Natural killer cell (primary cell): ENCODE measurements around the gene UTS2. TPM values are rescaled to one million over a fixed set of nuclear protein-coding genes. Genes with fewer than 3 reads are reported as not detected.

ENCODE experiments used
- ATAC-seq, 3 donors: fragments of 150-1000 bp in 2 of 3; fragments of 200-7000 bp in 1 of 3; cut with Tn5 transposase; 1 replicate in 1 of 3; 2 replicates in 2 of 3; pipeline ENCODE4 v1.10.0; 2021; ENCODE audit warnings: mild to moderate bottlenecking in 2 of 3, moderate library complexity in 2 of 3
- DNase-seq, 2 donors: peaks; one replicate each; pipeline versions ENCODE4 v3.0.0 to v3.0.0-alpha.2; 2013 to 2021; ENCODE audit warnings: mixed read lengths in 1 of 2
- H3K27ac ChIP-seq: one replicate; pipeline ENCODE4 v1.5.1; 2013; ENCODE audit warnings: mild to moderate bottlenecking, low read length
- H3K27me3 ChIP-seq: one replicate; pipeline ENCODE4 v1.6.1; 2013; ENCODE audit warnings: low read length; ENCODE audit not compliant: control insufficient read depth, insufficient read depth
- H3K36me3 ChIP-seq: one replicate; pipeline ENCODE4 v1.6.1; 2013; ENCODE audit warnings: low read length; ENCODE audit not compliant: control insufficient read depth, insufficient read depth
- H3K4me1 ChIP-seq: one replicate; pipeline ENCODE4 v1.6.1; 2013; ENCODE audit warnings: low read length; ENCODE audit not compliant: control insufficient read depth, insufficient read depth
- H3K4me3 ChIP-seq: one replicate; pipeline ENCODE4 v1.5.1; 2013; ENCODE audit warnings: low read length
- H3K9me3 ChIP-seq: one replicate; pipeline ENCODE4 v1.6.1; 2013; ENCODE audit warnings: low read length; ENCODE audit not compliant: control insufficient read depth, insufficient read depth
- H3K27ac Mint-ChIP-seq, 2 donors: one replicate each; pipeline ENCODE4 v1.8.0; 2022; ENCODE audit warnings: mild to moderate bottlenecking in 2 of 2, mixed read lengths in 2 of 2, moderate library complexity in 1 of 2
- H3K27me3 Mint-ChIP-seq, 2 donors: one replicate each; pipeline ENCODE4 v1.8.0; 2022; ENCODE audit warnings: low read depth in 2 of 2, mixed read lengths in 2 of 2
- H3K36me3 Mint-ChIP-seq: one replicate; pipeline ENCODE4 v1.8.0; 2022; ENCODE audit warnings: mixed read lengths
- H3K4me1 Mint-ChIP-seq, 2 donors: one replicate each; pipeline ENCODE4 v1.8.0; 2022; ENCODE audit warnings: mixed read lengths in 2 of 2
- H3K4me3 Mint-ChIP-seq: one replicate; pipeline ENCODE4 v1.8.0; 2022; ENCODE audit warnings: mild to moderate bottlenecking, moderate library complexity, mixed read lengths
- H3K9me3 Mint-ChIP-seq, 2 donors: one replicate each; pipeline ENCODE4 v1.8.0; 2022; ENCODE audit warnings: mixed read lengths in 2 of 2
- WGBS: methylation state at CpG from one replicate; pipeline ENCODE4 v1.1.7; 2013; ENCODE audit warnings: missing lambda C conversion rate; ENCODE audit not compliant: insufficient coverage; 5-methylcytosine and 5-hydroxymethylcytosine counted together
- intact Hi-C: fragments of 100-400 bp; cut with micrococcal nuclease; formaldehyde crosslinking; loops from one replicate; pipeline ENCODE4 v1.14.2; 2022
- total RNA-seq, 4 donors: library from RNA; stranded (reverse); fragments of 120-200 nt in 1 of 4; gene quantifications; one replicate each; pipeline versions ENCODE4 v1.2.3 to v1.2.4, GENCODE V29; 2013 to 2022
- TF ChIP-seq, protein P1 (sequence below): fragments of 200-600 bp; IDR thresholded peaks from one replicate; pipeline ENCODE4 v1.8.0; 2022; ENCODE audit warnings: antibody characterized with exemption

Gene UTS2
- total RNA-seq, 3 donors from 2014 or later (not counting 1 experiment from before 2014, with no cell fraction given): 3.9 to 7.7 (median 7.5) TPM

GRCh38 chr1:7896994-7897393 is 44.1 kb upstream of the UTS2 start:
- DNase-seq (no peak), ATAC-seq (no peak)
- H3K27me3 Mint-ChIP-seq: no peaks in the 10 kb centered on the region
- H3K9me3 Mint-ChIP-seq: peaks cover 0 to 3% of the 10 kb centered on the region in 2 donors
- Histone ChIP-seq H3K4me3 (no peak overlapping the region), H3K27me3 (no peaks in the 10 kb centered on the region), H3K9me3 (no peaks in the 10 kb centered on the region), H3K27ac (no peak overlapping the region), H3K36me3 (no peaks in the 10 kb centered on the region), H3K4me1 (peaks cover 26% of the 10 kb centered on the region)
- no peak overlapping the region for H3K4me3 Mint-ChIP-seq
- intact Hi-C loops: no loop called here
- WGBS: no CpG with 5 or more reads among the region's 1 CpG
- no peaks in the 10 kb centered on the region for H3K36me3 Mint-ChIP-seq
- TF ChIP-seq, protein P1, sequence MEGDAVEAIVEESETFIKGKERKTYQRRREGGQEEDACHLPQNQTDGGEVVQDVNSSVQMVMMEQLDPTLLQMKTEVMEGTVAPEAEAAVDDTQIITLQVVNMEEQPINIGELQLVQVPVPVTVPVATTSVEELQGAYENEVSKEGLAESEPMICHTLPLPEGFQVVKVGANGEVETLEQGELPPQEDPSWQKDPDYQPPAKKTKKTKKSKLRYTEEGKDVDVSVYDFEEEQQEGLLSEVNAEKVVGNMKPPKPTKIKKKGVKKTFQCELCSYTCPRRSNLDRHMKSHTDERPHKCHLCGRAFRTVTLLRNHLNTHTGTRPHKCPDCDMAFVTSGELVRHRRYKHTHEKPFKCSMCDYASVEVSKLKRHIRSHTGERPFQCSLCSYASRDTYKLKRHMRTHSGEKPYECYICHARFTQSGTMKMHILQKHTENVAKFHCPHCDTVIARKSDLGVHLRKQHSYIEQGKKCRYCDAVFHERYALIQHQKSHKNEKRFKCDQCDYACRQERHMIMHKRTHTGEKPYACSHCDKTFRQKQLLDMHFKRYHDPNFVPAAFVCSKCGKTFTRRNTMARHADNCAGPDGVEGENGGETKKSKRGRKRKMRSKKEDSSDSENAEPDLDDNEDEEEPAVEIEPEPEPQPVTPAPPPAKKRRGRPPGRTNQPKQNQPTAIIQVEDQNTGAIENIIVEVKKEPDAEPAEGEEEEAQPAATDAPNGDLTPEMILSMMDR: no peak
- peak overlapping the region in 1 of 2 donors; percentile 71 for H3K27ac Mint-ChIP-seq
- H3K4me1 Mint-ChIP-seq: peaks cover 25 to 39% of the 10 kb centered on the region in 2 donors

DNA sequence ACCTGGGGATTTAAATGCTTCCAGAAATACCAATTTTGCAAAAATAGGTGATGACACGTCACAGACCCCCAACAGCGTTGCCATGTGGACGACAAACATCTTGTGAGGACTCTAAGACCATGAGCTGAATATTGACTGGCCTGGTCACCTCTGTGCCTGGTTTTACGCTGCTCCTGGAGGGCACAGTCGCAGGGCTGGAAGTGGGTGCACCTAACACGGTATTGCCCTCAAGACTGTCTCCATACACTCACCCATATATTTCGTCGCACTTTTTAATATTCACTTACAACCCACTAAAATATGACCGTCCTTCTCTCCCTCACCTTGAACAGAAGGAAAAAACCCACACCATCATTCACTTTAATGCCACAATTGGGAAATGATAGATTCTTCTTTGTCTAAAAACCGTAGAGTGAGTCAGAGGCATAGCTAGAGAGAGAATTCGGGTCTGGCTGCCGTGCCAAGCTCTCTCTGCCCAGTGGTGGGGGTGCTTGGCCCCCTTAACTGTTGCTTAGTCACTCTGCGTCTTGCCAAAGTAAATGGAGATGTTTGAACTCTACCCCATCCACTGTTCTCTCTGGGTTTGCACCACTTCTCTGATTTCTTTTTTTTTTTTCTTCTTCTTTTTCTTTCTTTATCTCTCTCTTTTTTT is 40.8 kb upstream of the UTS2 start:
- Histone ChIP-seq H3K36me3 (no peaks in the 10 kb centered on the region), H3K9me3 (no peaks in the 10 kb centered on the region), H3K4me1 (peaks cover 9% of the 10 kb centered on the region), H3K4me3 (no peak overlapping the region), H3K27ac (no peak overlapping the region), H3K27me3 (no peaks in the 10 kb centered on the region)
- DNase-seq: no peak
- TF ChIP-seq, protein P1: no peak
- Mint-ChIP-seq H3K36me3 (no peaks in the 10 kb centered on the region), H3K4me1 (peaks cover 8 to 24% of the 10 kb centered on the region in 2 donors), H3K9me3 (no peaks in the 10 kb centered on the region), H3K27me3 (peaks cover 6 to 7% of the 10 kb centered on the region in 2 donors), H3K4me3 (no peak overlapping the region), H3K27ac (no peak overlapping the region)
- intact Hi-C loops: no loop called here
- ATAC-seq: no peak
- 87% methylated on average over 13 of the region's 13 CpGs for WGBS

DNA sequence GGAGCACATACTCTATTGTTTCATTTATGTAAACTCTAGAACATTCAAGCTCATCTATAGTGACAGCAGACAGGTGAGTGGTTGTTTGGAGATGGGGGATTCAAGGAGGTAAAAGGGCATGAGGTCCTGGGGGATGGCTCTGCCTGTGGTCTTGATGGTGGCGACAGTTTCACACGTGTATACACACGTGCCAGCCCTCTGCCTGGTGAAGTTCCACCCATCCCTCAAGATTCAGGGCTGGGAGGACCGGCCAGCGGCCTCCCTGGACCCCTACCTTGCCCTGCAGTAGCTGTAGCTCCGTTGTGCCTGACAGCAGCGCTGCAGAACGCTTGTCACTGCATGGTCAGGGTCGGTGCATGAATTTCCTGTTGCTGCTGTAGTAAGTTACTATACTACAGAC is 38.9 kb upstream of the UTS2 start:
- TF ChIP-seq, protein P1: no peak
- Mint-ChIP-seq H3K9me3 (no peaks in the 10 kb centered on the region), H3K27me3 (peaks cover 7 to 11% of the 10 kb centered on the region in 2 donors), H3K4me1 (peaks cover 0 to 15% of the 10 kb centered on the region in 2 donors), H3K36me3 (no peaks in the 10 kb centered on the region), H3K4me3 (no peak overlapping the region), H3K27ac (no peak overlapping the region)
- WGBS: 28% methylated on average over 9 of the region's 9 CpGs
- Histone ChIP-seq H3K36me3 (no peaks in the 10 kb centered on the region), H3K27ac (no peak overlapping the region), H3K4me3 (no peak overlapping the region), H3K27me3 (no peaks in the 10 kb centered on the region), H3K9me3 (no peaks in the 10 kb centered on the region), H3K4me1 (peaks cover 6% of the 10 kb centered on the region)
- DNase-seq (no peak), ATAC-seq (peak in 1 of 3 donors; percentile 26)
- intact Hi-C loops: no loop called here

GRCh38 chr1:7890853-7891252 is 38.0 kb upstream of the UTS2 start:
- H3K9me3 ChIP-seq: no peaks in the 10 kb centered on the region
- TF ChIP-seq, protein P1: no peak
- intact Hi-C loops: no loop called here
- H3K4me3 ChIP-seq: no peak overlapping the region
- Mint-ChIP-seq H3K27me3 (peaks cover 7 to 11% of the 10 kb centered on the region in 2 donors), H3K4me1 (peaks cover 0 to 15% of the 10 kb centered on the region in 2 donors), H3K4me3 (no peak overlapping the region), H3K9me3 (no peaks in the 10 kb centered on the region), H3K27ac (peak overlapping the region in 1 of 2 donors; percentile 13), H3K36me3 (no peaks in the 10 kb centered on the region)
- ATAC-seq: no peak
- WGBS: 98% methylated on average over 2 of the region's 2 CpGs
- no peaks in the 10 kb centered on the region for H3K36me3 ChIP-seq
- H3K27ac ChIP-seq: no peak overlapping the region
- H3K27me3 ChIP-seq: no peaks in the 10 kb centered on the region
- peaks cover 9% of the 10 kb centered on the region for H3K4me1 ChIP-seq
- no peak for DNase-seq
